ENCODE measurements around the gene CFAP46. TPM values are rescaled to one million over a fixed set of nuclear protein-coding genes. Genes with fewer than 3 reads are reported as not detected.

The CFAP46 gene
- total RNA-seq, 2 experiments from 2014 or later, result not detected

GRCh38 chr10:132959559-132959961 is 17.2 kb upstream of the CFAP46 start:
- intact Hi-C loops (cut with DNase I, micrococcal nuclease), result no loop called here
- POLR2A ChIA-PET, result no interaction called here
- Mint-ChIP-seq H3K36me3 (ENCODE audit: low read depth) (no peaks in the 10 kb centered on the region), H3K27ac (no peak overlapping the region), H3K27me3 (peaks cover 4% of the 10 kb centered on the region), H3K9me3 (no peaks in the 10 kb centered on the region), H3K4me3 (no peak overlapping the region), H3K4me1 (ENCODE audit: low read depth) (peaks cover 6% of the 10 kb centered on the region)
- peaks cover 0 to 2% of the 10 kb centered on the region in 2 experiments for H3K27me3 ChIP-seq (ENCODE audit: control insufficient read depth in 1 of 2, insufficient read depth in 2 of 2, low read length in 2 of 2)
- no peak overlapping the region for H3K27ac ChIP-seq (ENCODE audit: low read depth in 1 of 2, low read length in 2 of 2)
- CTCF ChIA-PET, result no interaction called here
- TF ChIP-seq CTCF (IDR thresholded peaks at IDR 0.05), result no peak
- DNase-seq (no peak), ATAC-seq (ENCODE audit: poor library complexity) (no peak)
- no peak overlapping the region for H3K4me3 ChIP-seq (ENCODE audit: low read length)
- H3K9me3 ChIP-seq (ENCODE audit: control insufficient read depth in 1 of 2, insufficient read depth in 1 of 2, low read length in 2 of 2), result no peaks in the 10 kb centered on the region
- peaks cover 10% of the 10 kb centered on the region for H3K4me1 ChIP-seq (ENCODE audit: insufficient read depth, low read length)
- H3K36me3 ChIP-seq (ENCODE audit: insufficient read depth, low read length), result no peaks in the 10 kb centered on the region

- no peak for DNase-seq
- Histone ChIP-seq H3K36me3 (ENCODE audit: insufficient read depth, low read length) (no peaks in the 10 kb centered on the region), H3K4me1 (ENCODE audit: insufficient read depth, low read length) (peaks cover 10% of the 10 kb centered on the region), H3K9me3 (ENCODE audit: control insufficient read depth in 1 of 2, insufficient read depth in 1 of 2, low read length in 2 of 2) (no peaks in the 10 kb centered on the region), H3K27ac (ENCODE audit: low read depth in 1 of 2, low read length in 2 of 2) (no peak overlapping the region), H3K4me3 (ENCODE audit: low read length) (no peak overlapping the region), H3K27me3 (ENCODE audit: control insufficient read depth in 1 of 2, insufficient read depth in 2 of 2, low read length in 2 of 2) (no peaks in the 10 kb centered on the region)
- H3K4me1 Mint-ChIP-seq (ENCODE audit: low read depth), result peaks cover 6% of the 10 kb centered on the region
- ATAC-seq (ENCODE audit: poor library complexity), result no peak
- no peak overlapping the region for H3K4me3 Mint-ChIP-seq
- CTCF ChIA-PET, result no interaction called here
- TF ChIP-seq CTCF (IDR thresholded peaks at IDR 0.05), result no peak
- intact Hi-C loops (cut with DNase I, micrococcal nuclease), result no loop called here
- no peak overlapping the region for H3K27ac Mint-ChIP-seq
- H3K27me3 Mint-ChIP-seq, result peaks cover 8% of the 10 kb centered on the region
- POLR2A ChIA-PET, result no interaction called here
- no peaks in the 10 kb centered on the region for H3K36me3 Mint-ChIP-seq (ENCODE audit: low read depth)
- H3K9me3 Mint-ChIP-seq, result no peaks in the 10 kb centered on the region
These were observed 16.7 kb upstream of the CFAP46 start for GRCh38 chr10:132958883-132959558.

GRCh38 chr10:132957981-132958882 is 15.9 kb upstream of the CFAP46 start:
- no peak for ATAC-seq (ENCODE audit: poor library complexity)
- Mint-ChIP-seq H3K4me1 (ENCODE audit: low read depth) (peaks cover 5% of the 10 kb centered on the region), H3K9me3 (no peaks in the 10 kb centered on the region), H3K4me3 (no peak overlapping the region), H3K27me3 (peaks cover 11% of the 10 kb centered on the region), H3K36me3 (ENCODE audit: low read depth) (no peaks in the 10 kb centered on the region), H3K27ac (no peak overlapping the region)
- TF ChIP-seq CTCF (IDR thresholded peaks at IDR 0.05), result no peak
- Histone ChIP-seq H3K27ac (ENCODE audit: low read depth in 1 of 2, low read length in 2 of 2) (no peak overlapping the region), H3K36me3 (ENCODE audit: insufficient read depth, low read length) (no peaks in the 10 kb centered on the region), H3K27me3 (ENCODE audit: control insufficient read depth in 1 of 2, insufficient read depth in 2 of 2, low read length in 2 of 2) (no peaks in the 10 kb centered on the region), H3K4me1 (ENCODE audit: insufficient read depth, low read length) (peaks cover 8% of the 10 kb centered on the region), H3K9me3 (ENCODE audit: control insufficient read depth in 1 of 2, insufficient read depth in 1 of 2, low read length in 2 of 2) (no peaks in the 10 kb centered on the region), H3K4me3 (ENCODE audit: low read length) (no peak overlapping the region)
- no peak for DNase-seq
- ChIA-PET POLR2A (no interaction called here), CTCF (no interaction called here)
- intact Hi-C loops (cut with DNase I, micrococcal nuclease), result no loop called here
